ENCODE results near the gene FGF16. TPM values are rescaled to one million over a fixed set of nuclear protein-coding genes. Genes with fewer than 3 reads are reported as not detected.

FGF16 gene
- polyA plus RNA-seq, 3 donors: not detected

DNA sequence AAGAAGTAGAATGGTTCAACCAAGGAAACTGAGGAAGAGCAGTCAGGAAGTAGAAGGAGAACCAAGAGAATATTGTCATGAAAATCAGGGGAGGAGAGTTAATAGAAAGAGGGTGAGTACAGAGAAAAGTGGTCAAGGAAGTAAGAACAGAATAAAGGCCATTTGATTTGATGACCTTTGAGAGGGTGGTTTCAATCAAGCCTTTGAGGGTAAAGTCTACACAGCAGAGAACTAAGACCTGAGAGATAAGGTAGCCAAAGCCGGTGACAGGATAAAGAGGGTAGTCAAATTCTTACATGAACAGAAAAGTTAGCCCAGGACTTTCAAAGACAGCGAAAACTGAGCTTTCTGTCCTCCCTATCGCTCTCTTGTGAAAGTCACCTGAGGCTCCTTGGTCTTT lies 34.6 kb upstream of the FGF16 start:
- Histone ChIP-seq H3K79me2 (ENCODE audit: insufficient read depth, low read length) (no peaks in the 10 kb centered on the region), H3K4me1 (ENCODE audit: control insufficient read depth in 1 of 2, insufficient read depth in 2 of 2, low read length in 2 of 2) (no peaks in the 10 kb centered on the region), H3K27ac (ENCODE audit: low read depth in 1 of 2, low read length in 2 of 2) (no peak overlapping the region), H4K20me1 (ENCODE audit: insufficient read depth, low read length) (no peaks in the 10 kb centered on the region), H2AFZ (ENCODE audit: insufficient read depth, low read depth, low read length, poor library complexity, severe bottlenecking) (no peak overlapping the region), H3K4me2 (replicated peaks; ENCODE audit: extremely low read depth, low read length, poor library complexity, severe bottlenecking) (no peak overlapping the region), H3K9ac (ENCODE audit: insufficient read depth, low read length, poor library complexity, severe bottlenecking) (no peak overlapping the region), H3K36me3 (replicated peaks in 1 of 2; ENCODE audit: control insufficient read depth in 1 of 2, insufficient read depth in 2 of 2, low read length in 2 of 2) (no peaks in the 10 kb centered on the region), H3K9me3 (replicated peaks in 1 of 2; ENCODE audit: control insufficient read depth in 1 of 2, insufficient read depth in 1 of 2, low read length in 2 of 2) (no peaks in the 10 kb centered on the region), H3K4me3 (replicated peaks in 1 of 3; ENCODE audit: low read depth in 2 of 3, low read length in 3 of 3) (no peak overlapping the region), H3K27me3 (ENCODE audit: control insufficient read depth in 2 of 2, insufficient read depth in 2 of 2, low read length in 2 of 2) (no peaks in the 10 kb centered on the region)
- Mint-ChIP-seq H3K27ac (no peak overlapping the region), H3K27me3 (ENCODE audit: low read depth in 3 of 3) (peaks cover 0 to 3% (median 0%) of the 10 kb centered on the region in 3 donors), H3K36me3 (no peaks in the 10 kb centered on the region), H3K9me3 (peaks cover 2 to 11% (median 4%) of the 10 kb centered on the region in 7 donors), H3K4me3 (no peak overlapping the region), H3K4me1 (no peaks in the 10 kb centered on the region)
- WGBS (ENCODE audit: insufficient coverage): no CpG with 5 or more reads among the region's 3 CpGs
- no peak for TF ChIP-seq CTCF (IDR thresholded peaks at IDR 0.05)
- no peak for DNase-seq
- intact Hi-C loops (cut with micrococcal nuclease): no loop called here

DNA sequence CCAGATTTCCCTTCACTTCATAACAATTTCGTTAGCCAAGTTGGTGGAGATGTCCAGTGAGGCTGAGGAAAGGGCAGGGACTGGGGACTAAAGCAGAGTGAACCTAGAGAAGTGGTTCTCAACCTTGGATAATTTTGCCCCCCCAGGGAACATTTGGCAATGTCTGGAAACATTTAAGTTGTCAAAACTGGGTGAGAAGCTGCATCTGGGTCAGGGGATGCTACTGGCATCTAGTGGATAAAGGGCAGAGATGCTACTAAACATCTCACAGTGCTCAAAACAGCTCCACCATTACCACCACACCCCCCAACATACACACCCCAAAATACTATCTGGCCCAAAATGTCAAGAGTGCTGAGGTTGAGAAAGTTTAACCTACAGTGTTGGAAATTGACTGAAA lies 32.0 kb upstream of the FGF16 start:
- intact Hi-C loops (cut with micrococcal nuclease): no loop called here

More for the DNA sequence above, 32.0 kb upstream of the FGF16 start:
- H3K27me3 Mint-ChIP-seq (ENCODE audit: low read depth in 3 of 3): no peaks in the 10 kb centered on the region
- H3K9me3 ChIP-seq (replicated peaks in 1 of 2; ENCODE audit: control insufficient read depth in 1 of 2, insufficient read depth in 1 of 2, low read length in 2 of 2): no peaks in the 10 kb centered on the region
- no peak for DNase-seq
- no peaks in the 10 kb centered on the region for H3K36me3 Mint-ChIP-seq
- no peak overlapping the region for H3K27ac Mint-ChIP-seq
- no peak for TF ChIP-seq CTCF (IDR thresholded peaks at IDR 0.05)
- H3K36me3 ChIP-seq (replicated peaks in 1 of 2; ENCODE audit: control insufficient read depth in 1 of 2, insufficient read depth in 2 of 2, low read length in 2 of 2): no peaks in the 10 kb centered on the region
- WGBS (ENCODE audit: insufficient coverage): 80% methylated on average over 1 of the region's 1 CpG
- H2AFZ ChIP-seq (ENCODE audit: insufficient read depth, low read depth, low read length, poor library complexity, severe bottlenecking): no peak overlapping the region
- no peaks in the 10 kb centered on the region for H4K20me1 ChIP-seq (ENCODE audit: insufficient read depth, low read length)
- no peak overlapping the region for H3K4me2 ChIP-seq (replicated peaks; ENCODE audit: extremely low read depth, low read length, poor library complexity, severe bottlenecking)
- no peaks in the 10 kb centered on the region for H3K4me1 Mint-ChIP-seq
- no peak overlapping the region for H3K4me3 ChIP-seq (replicated peaks in 1 of 3; ENCODE audit: low read depth in 2 of 3, low read length in 3 of 3)
- H3K4me1 ChIP-seq (ENCODE audit: control insufficient read depth in 1 of 2, insufficient read depth in 2 of 2, low read length in 2 of 2): no peaks in the 10 kb centered on the region
- no peak overlapping the region for H3K4me3 Mint-ChIP-seq
- H3K9ac ChIP-seq (ENCODE audit: insufficient read depth, low read length, poor library complexity, severe bottlenecking): no peak overlapping the region
- no peaks in the 10 kb centered on the region for H3K79me2 ChIP-seq (ENCODE audit: insufficient read depth, low read length)
- H3K9me3 Mint-ChIP-seq: peaks cover 0 to 6% (median 4%) of the 10 kb centered on the region in 7 donors
- H3K27me3 ChIP-seq (ENCODE audit: control insufficient read depth in 2 of 2, insufficient read depth in 2 of 2, low read length in 2 of 2): no peaks in the 10 kb centered on the region
- H3K27ac ChIP-seq (ENCODE audit: low read depth in 1 of 2, low read length in 2 of 2): no peak overlapping the region

Data from CD14-positive monocyte (primary cell).